ENCODE data around the gene TWNK. TPM values are rescaled to one million over a fixed set of nuclear protein-coding genes. Genes with fewer than 3 reads are reported as not detected.
A peak's percentile ranks its signal among the peaks of the same experiment; 100 is the strongest.

The TWNK gene
- total and polyA plus RNA-seq, 2 of the 4 experiments (the other 2 are of a cell fraction), result 7.7 to 8.8 TPM

DNA sequence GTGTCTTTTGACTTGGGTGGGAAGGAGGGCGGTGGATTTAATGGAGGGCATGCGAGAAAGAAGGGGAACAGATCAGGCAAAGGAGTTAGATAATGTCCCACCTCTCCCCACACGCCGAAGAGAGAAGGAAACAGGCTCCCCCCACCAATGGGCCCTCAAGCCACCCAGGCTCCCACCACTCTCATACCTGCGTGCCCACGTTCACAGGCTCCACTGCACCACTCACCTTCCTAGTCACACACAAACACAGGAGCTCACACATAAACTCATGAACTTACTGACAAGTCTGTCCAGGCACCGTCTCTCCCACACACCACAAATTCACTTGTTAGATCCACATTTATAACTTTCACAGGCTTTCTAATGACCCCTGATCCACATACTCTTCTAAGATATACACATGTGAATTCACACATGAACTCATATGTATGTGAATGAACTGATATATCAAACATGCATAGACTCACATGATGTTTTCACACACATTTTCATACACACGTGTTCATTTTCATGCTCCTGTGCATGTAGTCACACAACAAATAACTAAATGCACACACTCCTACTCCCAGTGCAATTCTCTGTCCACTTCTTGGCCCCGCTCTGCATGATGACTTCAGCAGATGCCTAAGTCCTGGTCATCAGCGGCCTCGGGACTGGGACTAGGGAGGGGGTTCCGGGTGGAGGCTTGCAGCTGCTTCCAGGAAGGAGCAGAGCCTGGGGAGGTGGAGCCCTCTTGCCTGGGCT, 13.7 kb downstream of the TWNK start (continued):
- TF ChIP-seq CEBPB (IDR thresholded peaks at IDR 0.05; ENCODE audit: low read depth, low read length), result no peak
- no peak for TF ChIP-seq SMC3 (IDR thresholded peaks at IDR 0.05; ENCODE audit: low read depth, low read length)

DNA sequence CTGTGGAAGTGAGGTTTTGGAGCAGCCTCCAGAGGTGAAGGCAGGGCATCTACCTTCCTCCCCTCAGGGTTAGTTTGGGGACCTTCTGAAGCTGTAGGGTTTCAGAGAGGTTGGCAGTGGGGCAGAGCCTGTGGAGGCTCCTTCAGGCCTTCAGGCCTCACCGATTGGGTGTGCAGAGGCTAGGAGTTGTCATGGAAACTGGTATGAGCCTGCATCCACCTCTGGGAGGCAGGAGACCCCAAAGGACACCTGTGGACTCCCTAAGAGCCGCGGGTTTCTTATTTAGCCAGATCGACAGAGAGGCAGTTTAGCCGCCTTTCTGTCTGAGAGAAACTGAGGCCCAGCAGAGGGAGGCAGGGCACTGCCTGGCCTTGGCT, 14.3 kb downstream of the TWNK start:
- DNase-seq (no peak), ATAC-seq (ENCODE audit: low read depth) (no peak)
- intact Hi-C loops (cut with micrococcal nuclease), result no loop called here
- Histone ChIP-seq H2BK120ac (ENCODE audit: low read depth, low read length) (no peak overlapping the region), H3K36me3 (ENCODE audit: control insufficient read depth, insufficient read depth, low read length) (peaks cover 41% of the 10 kb centered on the region), H3K79me1 (ENCODE audit: low read depth in 1 of 2, low read length in 2 of 2) (peaks cover 22 to 67% of the 10 kb centered on the region in 2 experiments), H2AFZ (replicated peaks; ENCODE audit: low read length, poor library complexity) (peak overlapping the region; percentile 34), H4K5ac (ENCODE audit: low read depth, low read length) (peak overlapping the region; percentile 42; the same call in 1 of the 2 replicates), H3K4me3 (ENCODE audit: insufficient read depth, low read depth, low read length) (peak overlapping the region; percentile 78), H3K4me1 (ENCODE audit: control insufficient read depth, insufficient read depth, low read length) (peaks cover 27% of the 10 kb centered on the region), H3K14ac (replicated peaks; ENCODE audit: low read depth, low read length) (peak overlapping the region; percentile 8), H2BK20ac (ENCODE audit: low read depth, low read length) (no peak overlapping the region), H3K9me3 (ENCODE audit: control insufficient read depth, insufficient read depth, low read length) (no peaks in the 10 kb centered on the region), H4K91ac (ENCODE audit: insufficient read depth, low read depth, low read length) (peak overlapping the region; percentile 23; the same call in 1 of the 2 replicates), H4K20me1 (ENCODE audit: insufficient read depth, low read length) (peaks cover 56% of the 10 kb centered on the region), H2AK5ac (ENCODE audit: low read depth, low read length) (peak overlapping the region; percentile 65), H3K4ac (ENCODE audit: low read depth, low read length) (peak overlapping the region; percentile 24), H2BK5ac (ENCODE audit: low read depth, low read length, poor library complexity, severe bottlenecking) (peak overlapping the region; percentile 57), H3K23ac (ENCODE audit: low read depth, low read length) (peak overlapping the region; percentile 19; the same call in 1 of the 2 replicates), H2BK15ac (ENCODE audit: low read depth, low read length) (no peak overlapping the region), H3K27me3 (ENCODE audit: control insufficient read depth, insufficient read depth, low read length) (no peaks in the 10 kb centered on the region), H3K27ac (ENCODE audit: insufficient read depth, low read length) (peak overlapping the region; percentile 91), H3K9me1 (ENCODE audit: insufficient read depth, low read length) (no peaks in the 10 kb centered on the region; the same call in none of the 2 replicates), H3K18ac (ENCODE audit: low read depth, low read length) (peak overlapping the region; percentile 16; the same call in 1 of the 2 replicates), H3K4me2 (ENCODE audit: low read depth, low read length) (peak overlapping the region; percentile 92), H4K8ac (ENCODE audit: low read depth in 2 of 2, low read length in 2 of 2) (0 out of 4 replicates have a peak overlapping the region, but pooled peaks of 1 of the 2 experiments have one; percentile 32), H3K56ac (ENCODE audit: extremely low read depth, insufficient read depth, low read length) (no peak overlapping the region), H3K9ac (ENCODE audit: low read depth, low read length) (peak overlapping the region; percentile 76), H2AK9ac (replicated peaks; ENCODE audit: low read depth, low read length, poor library complexity) (peak overlapping the region; percentile 21)
- 100% methylated on average over 1 of the region's 5 CpGs; no CpG with 5 or more reads in 1 of the 2 experiments for WGBS, 2 experiments (ENCODE audit: extremely low coverage in 2 of 2, insufficient read length in 1 of 2)
- in situ Hi-C loops (cut with MboI; ENCODE audit: low sequenced_read_pairs), result no loop called here
- ChIA-PET POLR2A (ENCODE audit: unreplicated experiment) (no interaction called here), CTCF (interaction anchor here (1.2 to 3.2 kb wide), 2 partner anchors 10 to 13 kb away, joined by 4 to 10 read pairs; no protein-coding TSS in a partner anchor)
- no TSS peak for BruUV-seq (replicated peaks)
- dilution Hi-C loops (cut with HindIII; ENCODE audit: low sequenced_read_pairs, unreplicated experiment), result no loop called here
- TF ChIP-seq CHD1 (IDR thresholded peaks at IDR 0.05; ENCODE audit: low read depth, low read length) (no peak), MAZ (IDR thresholded peaks at IDR 0.05; ENCODE audit: borderline replicate concordance, low read depth, low read length) (no peak), BHLHE40 (IDR thresholded peaks at IDR 0.05; ENCODE audit: low read depth, low read length) (no peak), MAFK (IDR thresholded peaks at IDR 0.05; ENCODE audit: low read depth, low read length) (no peak), FOS (IDR thresholded peaks at IDR 0.05; ENCODE audit: low read depth, low read length) (no peak; the same call in 1 of the 2 replicates), RCOR1 (IDR thresholded peaks at IDR 0.05; ENCODE audit: insufficient replicate concordance, low read length) (no peak), POLR2A (IDR thresholded peaks at IDR 0.05; ENCODE audit: low read depth, low read length) (no peak), MXI1 (IDR thresholded peaks at IDR 0.05; ENCODE audit: borderline replicate concordance, low read depth, low read length) (no peak), RAD21 (IDR thresholded peaks at IDR 0.05; ENCODE audit: low read length) (no peak)
- TF ChIP-seq, protein P1, sequence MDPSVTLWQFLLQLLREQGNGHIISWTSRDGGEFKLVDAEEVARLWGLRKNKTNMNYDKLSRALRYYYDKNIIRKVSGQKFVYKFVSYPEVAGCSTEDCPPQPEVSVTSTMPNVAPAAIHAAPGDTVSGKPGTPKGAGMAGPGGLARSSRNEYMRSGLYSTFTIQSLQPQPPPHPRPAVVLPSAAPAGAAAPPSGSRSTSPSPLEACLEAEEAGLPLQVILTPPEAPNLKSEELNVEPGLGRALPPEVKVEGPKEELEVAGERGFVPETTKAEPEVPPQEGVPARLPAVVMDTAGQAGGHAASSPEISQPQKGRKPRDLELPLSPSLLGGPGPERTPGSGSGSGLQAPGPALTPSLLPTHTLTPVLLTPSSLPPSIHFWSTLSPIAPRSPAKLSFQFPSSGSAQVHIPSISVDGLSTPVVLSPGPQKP (IDR thresholded peaks at IDR 0.05; ENCODE audit: borderline replicate concordance, low read depth, low read length), result no peak
- TF ChIP-seq, protein P2, sequence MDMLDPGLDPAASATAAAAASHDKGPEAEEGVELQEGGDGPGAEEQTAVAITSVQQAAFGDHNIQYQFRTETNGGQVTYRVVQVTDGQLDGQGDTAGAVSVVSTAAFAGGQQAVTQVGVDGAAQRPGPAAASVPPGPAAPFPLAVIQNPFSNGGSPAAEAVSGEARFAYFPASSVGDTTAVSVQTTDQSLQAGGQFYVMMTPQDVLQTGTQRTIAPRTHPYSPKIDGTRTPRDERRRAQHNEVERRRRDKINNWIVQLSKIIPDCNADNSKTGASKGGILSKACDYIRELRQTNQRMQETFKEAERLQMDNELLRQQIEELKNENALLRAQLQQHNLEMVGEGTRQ (IDR thresholded peaks at IDR 0.05; ENCODE audit: low read depth, low read length), result no peak
